HT-29 (cell line): ENCODE results near the gene FBRS. TPM values are rescaled to one million over a fixed set of nuclear protein-coding genes. Genes with fewer than 3 reads are reported as not detected.

ENCODE experiments used
- DNase-seq: peaks from one replicate; pipeline ENCODE4 v3.0.0-alpha.2; 2015; ENCODE audit warnings: low spot score
- total RNA-seq: library from RNA; depleted of rRNA; stranded (reverse); fragments of >200 nt; shearing (Covaris generic); gene quantifications from 2 replicates; pipeline ENCODE4 v1.2.3, GENCODE V29; 2014

Gene FBRS
- total RNA-seq, 1 experiment from 2014 or later: 38.0 TPM

- no peak for DNase-seq
Measured at GRCh38 chr16:30644334-30644830, 13.8 kb upstream of the FBRS start.

- DNase-seq: no peak
Measured at GRCh38 chr16:30645727-30646126, 12.5 kb upstream of the FBRS start.

DNA sequence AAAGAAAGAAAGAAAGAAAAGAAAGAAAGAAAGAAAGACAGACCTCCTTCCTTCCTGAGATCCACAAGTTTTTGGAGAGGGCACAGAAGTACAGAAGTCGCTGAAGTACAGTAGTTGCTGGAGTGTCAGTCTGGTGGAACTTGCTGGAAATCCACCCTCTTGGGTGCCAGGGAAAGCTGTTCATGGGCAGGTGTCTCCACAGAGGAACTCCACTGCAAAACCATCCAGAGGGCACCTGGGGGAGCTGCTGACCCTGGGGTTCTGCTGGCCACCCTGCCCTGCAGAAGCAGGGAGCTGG lies 11.0 kb upstream of the FBRS start:
- DNase-seq: no peak

GRCh38 chr16:30649725-30650368 lies 8.4 kb upstream of the FBRS start:
- no peak for DNase-seq

DNA sequence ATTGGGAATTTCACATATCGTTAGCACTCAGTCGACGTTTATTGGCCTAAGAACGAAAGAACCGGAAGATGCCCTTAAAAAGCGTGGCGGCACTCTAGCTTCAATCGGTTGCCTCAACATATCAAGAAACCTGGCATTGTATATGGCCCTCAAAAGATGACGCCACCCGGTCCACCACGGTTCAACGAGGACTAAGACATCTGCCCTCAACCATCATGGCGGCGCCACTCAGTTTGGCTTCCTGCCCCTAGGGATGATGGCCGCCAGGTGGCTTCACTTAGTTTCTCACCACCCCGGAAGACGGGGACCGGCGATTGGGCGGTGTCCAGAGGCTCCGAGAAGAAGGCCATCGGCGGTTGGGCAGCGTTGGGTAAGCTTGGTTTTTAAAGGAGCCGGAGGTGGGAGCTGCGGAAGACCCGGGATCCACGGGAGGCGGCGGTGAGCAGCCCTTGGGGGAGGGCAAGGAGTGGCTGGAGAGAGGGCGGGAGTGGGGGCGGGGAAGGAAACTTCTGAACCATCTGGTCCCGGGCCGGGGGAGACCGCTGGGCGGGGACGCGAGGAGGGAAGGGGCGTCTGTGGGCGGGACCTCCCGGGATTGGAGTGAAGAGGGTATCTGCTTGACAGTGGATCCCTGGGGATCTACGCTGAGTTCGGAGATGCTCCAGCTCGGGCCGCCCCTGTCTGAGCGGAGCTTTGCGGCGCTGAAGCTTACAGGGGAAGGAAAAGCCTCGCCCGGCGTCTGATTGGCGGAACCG lies 7.7 kb upstream of the FBRS start, which contains the start of gene PRR14:
TSS of gene PRR14 (plus strand) at position 592 of the 755 bp plus-strand sequence. CDS start 686 bp downstream, outside the sequence.
- DNase-seq: peak; percentile 99

DNA sequence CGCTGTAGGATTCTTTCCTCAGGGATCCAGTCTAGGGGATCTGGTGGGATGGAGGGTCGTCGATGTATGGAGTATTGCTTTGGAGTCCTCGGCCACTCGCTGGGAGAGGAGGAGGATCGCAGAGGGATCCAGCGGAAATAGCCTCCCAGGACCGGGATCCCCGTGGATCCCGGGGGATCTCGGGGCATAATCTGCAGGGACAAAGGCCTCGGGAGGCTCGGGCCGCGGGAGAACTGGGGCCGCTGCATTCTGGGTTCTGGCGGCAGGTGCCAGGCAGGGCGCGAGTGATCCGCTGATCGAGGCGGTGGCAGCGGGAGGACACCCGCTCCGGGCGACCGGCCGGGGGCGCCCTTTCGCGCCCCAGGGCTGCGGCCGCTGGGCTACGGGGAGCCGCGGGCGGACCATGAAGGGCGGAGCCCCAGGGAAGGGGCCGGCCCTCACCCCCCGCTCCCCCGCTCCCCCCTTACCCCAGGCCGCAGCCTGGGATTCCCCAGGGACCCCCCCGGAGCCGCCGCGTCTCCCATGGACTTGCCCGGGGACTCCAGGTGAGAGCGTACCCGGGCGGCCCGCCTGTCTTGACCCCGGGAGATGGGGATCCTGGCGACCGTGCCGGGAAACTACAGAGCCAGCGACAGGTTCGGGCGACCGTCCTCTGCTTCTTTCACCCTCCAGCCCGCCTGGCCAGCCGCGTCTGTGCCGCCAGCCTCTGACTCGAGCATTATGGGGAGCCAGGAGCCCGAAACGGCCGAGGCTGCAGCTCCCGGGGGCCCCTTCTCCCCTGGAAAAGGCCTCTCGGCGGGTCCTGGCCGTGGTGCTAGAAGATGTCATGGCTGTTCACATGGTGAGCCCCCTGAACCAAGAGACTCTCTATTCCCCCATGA lies 6.9 kb upstream of the FBRS start:
- peak; percentile 77 for DNase-seq

GRCh38 chr16:30652005-30652296 lies 6.3 kb upstream of the FBRS start:
- DNase-seq: no peak

DNA sequence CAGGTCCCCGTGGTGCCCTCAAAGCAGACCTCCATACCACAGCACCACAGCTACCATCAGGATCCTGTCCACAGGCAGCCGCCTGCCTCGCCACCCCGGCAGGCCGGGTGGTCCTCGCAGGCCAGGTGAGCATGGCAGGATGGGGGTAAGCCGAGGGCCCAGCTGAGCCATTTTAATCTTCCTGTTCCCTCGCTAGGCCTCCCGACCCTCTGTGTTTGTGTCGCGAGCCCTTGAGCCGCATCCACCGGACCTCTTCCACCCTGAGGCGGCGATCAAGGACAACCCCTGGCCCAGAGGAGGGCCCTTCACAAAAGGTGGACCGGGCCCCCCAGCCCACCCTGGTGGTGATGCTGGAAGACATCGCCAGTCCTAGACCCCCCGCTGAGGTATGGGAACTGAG lies 5.5 kb upstream of the FBRS start:
- DNase-seq: no peak

- no peak for DNase-seq
Measured at GRCh38 chr16:30654856-30655255, 3.4 kb upstream of the FBRS start.

DNA sequence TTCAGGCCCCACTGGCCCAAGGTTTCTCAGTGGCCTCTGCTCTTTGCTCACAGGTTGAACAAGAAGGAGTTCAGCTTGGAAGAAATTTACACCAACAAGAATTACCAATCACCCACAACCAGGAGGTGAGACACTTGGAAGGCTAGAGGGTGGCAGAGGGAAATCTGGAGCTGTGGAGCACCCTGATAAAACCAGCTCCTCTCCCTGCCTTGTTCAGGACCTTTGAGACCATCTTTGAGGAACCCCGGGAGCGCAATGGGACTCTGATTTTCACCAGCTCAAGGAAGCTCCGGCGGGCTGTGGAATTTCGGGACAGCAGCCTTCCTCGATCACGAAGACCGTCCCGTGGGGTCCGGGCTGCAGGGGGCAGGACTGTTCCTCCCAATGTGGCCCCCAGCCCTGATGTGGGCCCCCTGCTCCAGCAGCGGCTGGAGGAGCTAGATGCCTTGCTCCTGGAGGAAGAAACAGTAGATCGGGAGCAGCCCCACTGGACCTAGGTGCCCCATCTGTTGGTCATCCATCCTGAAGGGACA lies 2.4 kb upstream of the FBRS start:
- no peak for DNase-seq

DNA sequence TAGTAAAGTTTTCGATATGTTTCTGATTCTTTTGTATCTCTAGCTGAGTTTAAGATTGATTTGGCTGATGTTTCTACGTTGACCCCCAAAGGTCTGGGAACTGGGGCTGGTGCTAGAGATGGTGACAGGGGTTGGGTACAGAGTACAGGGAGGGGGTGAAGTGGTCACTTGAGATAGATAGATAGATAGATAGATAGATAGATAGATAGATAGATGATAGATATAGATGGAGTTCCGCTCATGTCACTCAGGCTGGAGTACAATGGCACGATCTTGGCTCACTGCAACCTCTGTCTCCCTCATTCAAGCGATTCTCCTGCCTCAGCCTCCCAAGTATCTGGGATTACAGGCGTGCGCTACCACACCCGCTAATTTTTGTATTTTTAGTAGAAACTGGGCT lies 1.8 kb upstream of the FBRS start:
- no peak for DNase-seq

DNA sequence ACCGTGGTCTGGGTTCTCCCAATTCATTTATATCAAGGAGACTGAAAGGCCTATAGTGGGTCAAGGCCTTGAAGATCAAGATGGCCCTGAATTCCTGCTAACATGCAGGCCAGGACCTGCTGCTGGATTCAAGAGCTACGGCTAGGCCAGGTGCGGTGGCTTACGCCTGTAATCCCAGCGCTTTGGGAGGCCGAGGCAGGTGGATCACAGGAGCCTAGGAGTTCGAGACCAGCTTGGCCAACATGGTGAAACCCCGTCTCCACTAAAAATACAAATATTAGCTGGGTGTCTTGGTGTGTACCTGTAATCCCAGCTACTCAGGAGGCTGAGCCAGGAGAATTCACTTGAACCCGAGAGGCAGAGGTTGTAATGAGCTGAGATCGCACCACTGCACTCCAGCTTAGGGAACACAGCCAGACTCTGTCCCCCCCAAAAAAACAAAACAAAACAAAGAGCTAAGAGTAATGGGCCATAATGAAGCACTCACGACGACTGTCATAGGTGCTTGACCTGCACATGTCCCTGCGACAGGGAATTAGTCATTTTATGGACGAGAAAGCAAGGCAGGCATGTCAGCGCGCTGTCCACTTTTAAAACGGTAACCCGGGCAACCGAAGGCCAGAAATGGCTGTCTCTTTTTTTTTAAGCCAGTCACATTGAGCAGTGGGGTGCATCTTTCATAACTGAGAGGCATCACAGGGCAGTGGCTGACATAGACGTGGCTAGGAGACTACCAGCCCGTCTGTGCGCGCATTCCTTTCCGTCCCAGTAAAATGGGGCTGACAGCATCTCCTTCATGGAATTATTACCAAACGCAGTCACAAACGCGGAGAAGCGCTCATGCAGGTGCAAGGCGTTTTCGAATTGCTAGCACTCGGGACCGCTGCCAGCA lies 1.0 kb upstream of the FBRS start:
- DNase-seq: no peak

GRCh38 chr16:30658731-30659506 lies 688 bp downstream of the FBRS start:
- peak; percentile 97 for DNase-seq

GRCh38 chr16:30659507-30660423 lies 1.5 kb downstream of the FBRS start:
- peak; percentile 36 for DNase-seq

DNA sequence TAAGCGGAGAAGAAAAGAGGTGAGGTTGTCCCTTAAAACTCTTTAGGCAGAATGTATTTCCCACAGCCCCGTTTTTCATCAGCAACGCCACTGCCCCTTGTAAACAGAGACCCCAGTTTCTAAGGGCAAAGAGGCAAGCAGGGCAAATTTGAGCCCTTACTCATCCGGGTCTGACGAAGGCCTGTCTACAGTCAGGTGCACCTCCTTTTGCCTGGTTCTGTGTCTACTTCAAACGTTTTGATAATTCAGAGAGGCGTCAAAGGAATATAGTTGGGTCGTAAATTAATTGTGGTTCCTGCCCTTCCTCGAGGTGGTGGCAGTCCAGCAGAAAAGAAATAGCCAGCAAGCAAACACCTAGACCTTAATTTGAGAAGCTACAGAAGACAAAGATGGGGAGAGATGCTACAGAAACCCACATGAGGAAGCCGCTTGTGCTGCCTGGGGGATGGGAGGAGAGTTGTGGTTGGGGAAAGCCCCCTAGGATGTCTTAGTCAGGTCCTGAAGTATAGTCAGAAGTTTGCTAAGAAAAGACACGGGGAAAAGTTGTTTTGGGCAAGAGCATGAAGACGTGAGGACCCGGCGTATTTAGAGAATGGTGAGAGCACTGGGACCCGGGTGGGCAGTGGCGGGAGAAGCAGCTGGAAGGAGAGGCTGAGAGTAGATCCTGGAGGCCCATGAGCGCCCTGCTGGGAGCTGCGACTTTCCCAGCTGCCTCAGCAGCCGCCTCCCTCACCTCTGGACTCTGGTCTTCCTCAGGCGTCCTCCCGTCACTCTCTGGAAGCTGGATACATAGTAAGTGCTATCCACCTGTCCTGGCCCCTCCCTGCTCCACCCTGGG lies 2.4 kb downstream of the FBRS start:
- DNase-seq: peak; percentile 22

- no peak for DNase-seq
Measured at GRCh38 chr16:30662449-30662848, 4.2 kb downstream of the FBRS start.

- DNase-seq: no peak
Measured at GRCh38 chr16:30663038-30663437, 4.8 kb downstream of the FBRS start.

DNA sequence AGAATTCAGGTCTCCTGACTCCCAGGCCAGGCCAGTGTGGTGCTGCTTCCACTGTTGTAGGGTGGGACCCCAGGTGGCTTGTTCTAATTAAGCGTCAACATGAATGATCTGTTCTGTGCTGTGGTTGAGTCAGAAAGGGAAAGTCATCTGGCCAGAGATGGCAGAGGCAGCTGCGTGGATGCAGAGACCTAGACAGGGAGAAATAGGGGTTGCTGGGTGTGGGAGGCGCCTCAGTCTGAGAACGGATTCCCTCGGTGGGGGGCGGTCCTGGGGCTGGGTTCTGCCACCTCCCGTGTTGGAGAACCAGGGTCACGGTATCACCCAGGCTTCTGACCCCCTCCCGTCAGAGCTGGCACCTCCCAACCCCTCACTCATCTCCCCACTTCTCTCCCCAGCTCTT lies 5.6 kb downstream of the FBRS start:
- no peak for DNase-seq
